ENCODE data around the gene CACNA1C. TPM values are rescaled to one million over a fixed set of nuclear protein-coding genes. Genes with fewer than 3 reads are reported as not detected.

The CACNA1C gene
- total RNA-seq: 10 to 100 TPM in 2 of 8 experiments, 1 to 10 TPM in 5, under 1 TPM in 1; 0.97 to 36.4 (median 5.1) TPM

DNA sequence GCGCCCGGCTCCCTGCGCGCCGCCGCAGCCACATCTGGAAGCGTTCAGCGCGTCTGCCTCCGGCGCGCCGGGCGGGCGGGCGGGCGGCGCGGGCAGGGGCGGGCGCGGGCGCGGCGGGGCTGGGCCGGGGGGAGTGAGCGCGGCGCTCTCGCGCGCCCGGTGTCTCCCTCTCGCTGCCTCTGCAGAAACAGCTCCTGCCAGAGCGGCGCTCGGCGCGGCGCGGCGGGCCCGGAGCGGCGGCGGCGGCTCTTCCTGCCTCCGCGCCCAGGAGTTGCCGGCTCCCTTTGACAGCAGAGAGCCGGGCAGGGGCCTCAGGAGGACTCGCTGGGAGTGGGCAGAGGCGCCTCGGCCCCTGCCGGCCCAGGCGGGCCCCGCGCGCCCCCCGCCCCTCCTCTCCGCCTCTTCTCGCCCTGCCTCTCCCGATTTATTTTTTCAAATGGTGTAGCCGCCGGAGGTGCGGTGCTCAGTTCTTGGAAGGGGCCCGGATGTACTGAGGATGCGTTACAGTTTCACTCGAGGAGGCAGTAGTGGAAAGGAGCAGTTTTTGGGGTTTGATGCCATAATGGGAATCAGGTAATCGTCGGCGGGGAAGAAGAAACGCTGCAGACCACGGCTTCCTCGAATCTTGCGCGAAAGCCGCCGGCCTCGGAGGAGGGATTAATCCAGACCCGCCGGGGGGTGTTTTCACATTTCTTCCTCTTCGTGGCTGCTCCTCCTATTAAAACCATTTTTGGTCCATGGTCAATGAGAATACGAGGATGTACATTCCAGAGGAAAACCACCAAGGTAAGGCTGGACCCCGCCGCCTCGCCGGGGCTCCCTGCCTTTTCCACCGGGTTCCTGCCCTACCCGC, at the start of gene CACNA1C:
CACNA1C (plus strand) TSS at position 162 of the 853 bp plus-strand sequence; CDS start at position 738, 576 bp downstream.
- ATAC-seq (replicated peaks in 6 of 8): peak; percentile 65 to 80 (median 76)
- WGBS, 10 experiments: 0% methylated on average over 1 to 10 of the region's 90 CpGs; no CpG with 5 or more reads in 6 of the 10 experiments
- H3K27ac ChIP-seq: peak within 1 kb of the TSS; percentile 68 to 69
- H3K4me3 ChIP-seq: peak within 1 kb of the TSS; percentile 50 to 77 (median 53)
- peaks cover 3 to 5% of the 10 kb centered on the region in 2 donors for H3K4me1 ChIP-seq (replicated peaks in 1 of 2)
- in situ Hi-C loops (cut with MboI; ENCODE audit: low pct_unique_long_range_greater_than_20kb in 2 of 9, low sequenced_read_pairs in 9 of 9, unreplicated experiment in 9 of 9): loop anchor here in 2 of 9 experiments (25.0 kb wide), 2 partner anchors 209 to 534 kb away; no protein-coding TSS in a partner anchor

DNA sequence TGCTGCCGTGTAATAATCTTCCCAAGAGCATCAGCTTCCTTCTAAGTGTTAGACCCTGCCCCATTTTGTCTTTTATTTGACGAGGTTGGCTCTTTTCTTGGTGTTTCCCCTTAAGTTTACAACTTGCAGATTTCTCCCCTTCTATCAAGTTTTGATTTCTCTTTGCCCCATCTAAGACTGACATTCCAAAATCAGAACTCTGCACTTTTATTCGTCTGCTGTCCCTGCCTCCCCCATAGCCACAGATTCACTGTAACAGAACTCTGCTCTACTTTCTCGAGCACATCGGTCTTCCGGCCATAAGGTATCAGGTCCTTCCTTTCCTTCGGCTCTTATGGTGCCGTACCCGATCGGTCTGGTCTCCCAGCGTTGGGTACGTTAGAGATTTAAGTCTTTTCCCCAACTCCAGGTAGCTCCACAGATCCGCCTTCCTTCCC, 49.1 kb upstream of the CACNA1C start:
- peak in 5 of 8 experiments; percentile 5 to 37 (median 35) for ATAC-seq (replicated peaks in 6 of 8)
- Histone ChIP-seq H3K4me3 (peak overlapping the region; percentile 73 to 98 (median 93)), H3K4me1 (replicated peaks in 1 of 2) (peaks cover 14 to 23% of the 10 kb centered on the region in 2 donors), H3K27ac (peak overlapping the region; percentile 89 to 94)
- in situ Hi-C loops (cut with MboI; ENCODE audit: low pct_unique_long_range_greater_than_20kb in 2 of 9, low sequenced_read_pairs in 9 of 9, unreplicated experiment in 9 of 9): no loop called here
- 0 to 2% (median 0%) methylated on average over 2 to 10 of the region's 13 CpGs for WGBS, 10 experiments

DNA sequence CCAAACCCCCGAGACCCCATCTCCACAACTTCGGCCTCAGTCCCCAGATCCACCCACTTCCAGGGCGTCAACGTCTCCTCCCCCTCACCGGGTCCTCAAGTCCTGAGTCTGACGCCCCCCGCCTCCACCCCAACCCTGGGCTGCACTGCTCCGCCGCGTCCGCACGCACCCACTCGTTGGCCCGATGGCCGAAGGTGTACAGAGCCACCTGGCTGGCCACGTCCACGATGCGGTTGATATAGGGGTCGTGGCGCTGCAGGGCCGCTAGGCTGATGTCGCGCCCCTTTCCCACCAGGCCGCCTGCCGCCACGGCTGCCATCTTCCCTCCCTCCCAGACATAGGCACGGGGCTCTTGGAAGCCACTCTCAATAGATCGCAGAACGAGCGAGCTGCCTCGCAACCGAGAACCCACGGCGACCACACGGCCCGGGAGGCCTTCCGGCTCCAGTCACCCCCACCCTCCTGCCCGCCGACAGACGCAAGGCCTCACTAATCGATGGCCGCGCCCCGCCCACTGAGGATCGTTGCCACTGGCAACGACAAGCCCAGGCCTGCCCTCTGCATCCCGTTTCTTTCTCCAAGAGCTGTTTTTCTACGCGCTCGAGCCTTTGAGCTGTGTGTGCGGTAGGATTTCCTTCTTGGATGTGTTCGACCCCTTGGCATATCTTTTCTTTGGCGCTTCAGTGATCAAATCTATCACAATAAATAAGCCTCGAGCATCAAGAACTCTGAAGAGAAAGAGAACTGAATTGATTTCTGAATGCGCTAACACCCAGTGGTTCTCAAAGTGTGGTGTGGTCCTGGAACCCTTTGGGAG, 48.5 kb upstream of the CACNA1C start, which contains the start of gene DCP1B:
DCP1B (minus strand) TSS at position 345 of the 817 bp plus-strand sequence; CDS start at position 319, 26 bp downstream.
- Histone ChIP-seq H3K27ac (peak within 1 kb of the TSS; percentile 89 to 94), H3K4me1 (replicated peaks in 1 of 2) (peaks cover 14 to 23% of the 10 kb centered on the region in 2 donors), H3K4me3 (peak within 1 kb of the TSS; percentile 73 to 98 (median 93))
- in situ Hi-C loops (cut with MboI; ENCODE audit: low pct_unique_long_range_greater_than_20kb in 2 of 9, low sequenced_read_pairs in 9 of 9, unreplicated experiment in 9 of 9): no loop called here
- peak; percentile 99 to 100 (median 99) for ATAC-seq (replicated peaks in 6 of 8)
- 0 to 60% (median 13%) methylated on average over 1 to 10 of the region's 55 CpGs; no CpG with 5 or more reads in 2 of the 10 experiments for WGBS, 10 experiments

DNA sequence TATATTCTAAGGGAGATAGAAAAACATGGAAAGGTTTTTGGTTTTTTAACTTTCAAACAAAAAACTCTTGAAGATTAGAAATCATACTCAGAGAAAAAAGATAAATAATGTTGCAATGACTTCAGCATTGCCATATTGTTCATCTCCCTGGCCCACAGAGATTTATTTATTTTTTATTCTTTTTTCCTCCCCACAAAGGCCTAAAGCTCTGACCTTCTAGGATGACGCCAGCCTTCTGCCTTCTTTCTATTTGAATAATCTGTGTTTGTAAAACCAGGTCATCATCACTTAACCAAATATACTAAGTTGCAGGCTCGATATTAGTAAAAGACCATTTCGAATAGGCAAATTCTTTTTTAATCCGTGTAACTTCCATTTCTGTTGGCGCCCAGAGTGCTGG, 44.1 kb upstream of the CACNA1C start:
- no peak for ATAC-seq (replicated peaks in 6 of 8)
- 71 to 100% (median 85%) methylated on average over 2 to 5 of the region's 5 CpGs for WGBS, 10 experiments
- no peak overlapping the region for H3K27ac ChIP-seq
- in situ Hi-C loops (cut with MboI; ENCODE audit: low pct_unique_long_range_greater_than_20kb in 2 of 9, low sequenced_read_pairs in 9 of 9, unreplicated experiment in 9 of 9): no loop called here
- H3K4me1 ChIP-seq (replicated peaks in 1 of 2): peaks cover 26 to 30% of the 10 kb centered on the region in 2 donors
- no peak overlapping the region for H3K4me3 ChIP-seq

DNA sequence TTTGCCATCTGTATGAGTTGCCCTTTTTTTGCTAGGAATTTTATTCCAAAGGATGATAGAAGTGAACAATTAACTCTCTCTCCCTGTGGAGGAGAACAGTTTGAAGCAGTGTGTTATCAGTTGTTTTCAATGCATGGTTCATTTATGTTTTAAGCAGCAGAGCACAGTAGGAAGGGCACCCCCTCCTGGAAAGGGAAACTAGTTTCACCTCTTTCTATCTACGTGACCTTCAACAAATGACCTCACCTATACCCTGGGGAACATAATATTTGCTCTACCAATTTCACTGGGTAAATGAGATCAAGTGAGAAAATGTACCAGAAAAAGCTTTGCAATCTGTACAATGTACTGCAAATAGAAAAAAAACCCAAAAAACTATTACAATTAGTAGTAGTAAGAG, 43.2 kb upstream of the CACNA1C start:
- WGBS, 10 experiments: 44 to 100% (median 75%) methylated on average over 1 of the region's 1 CpG; no CpG with 5 or more reads in 2 of the 10 experiments
- ATAC-seq (replicated peaks in 6 of 8): no peak

DNA sequence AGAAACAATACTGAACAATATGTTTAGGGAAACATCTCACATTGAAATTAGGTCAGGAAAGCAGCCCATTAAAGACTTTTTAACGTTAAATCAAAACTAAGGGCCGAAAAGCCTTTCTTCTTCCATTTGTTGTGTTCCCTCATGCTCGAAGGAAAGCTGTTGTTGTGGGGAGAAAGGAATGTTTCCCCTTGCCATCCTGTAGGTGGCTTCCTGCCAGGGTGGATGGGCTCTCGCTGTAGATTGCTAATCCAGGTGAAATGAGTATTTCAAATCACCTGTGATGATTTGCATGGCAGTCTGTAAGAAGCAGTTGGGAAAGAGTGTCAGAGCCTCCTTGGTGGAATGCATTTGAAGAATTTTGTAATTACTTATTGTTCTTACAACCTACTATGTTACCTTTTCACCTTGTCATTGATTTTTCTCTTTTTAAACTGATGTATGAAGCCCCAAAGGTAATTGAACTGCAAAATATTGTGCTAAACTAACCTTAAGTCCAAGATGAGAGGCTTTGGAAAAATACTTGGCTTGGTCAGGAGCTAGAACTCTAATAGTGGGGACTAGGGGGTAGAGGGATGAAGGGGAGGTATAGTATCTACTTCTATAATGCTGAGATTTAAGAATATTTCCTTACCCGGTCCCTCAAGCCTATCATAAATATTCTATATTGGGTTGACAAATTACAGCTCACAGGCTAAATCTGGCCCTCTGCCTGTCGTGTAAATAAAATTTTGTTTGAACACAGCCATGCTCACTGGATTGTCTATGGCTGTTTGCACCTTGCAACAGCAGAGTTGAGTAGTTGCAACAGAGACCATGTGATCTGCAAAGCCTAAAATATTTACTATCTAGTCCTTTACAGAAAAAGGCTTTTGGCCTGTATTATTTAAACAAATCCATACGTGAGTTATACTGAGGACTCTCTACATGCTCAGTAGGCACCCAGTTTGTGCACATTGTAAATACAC, 40.9 kb upstream of the CACNA1C start:
- in situ Hi-C loops (cut with MboI; ENCODE audit: low pct_unique_long_range_greater_than_20kb in 2 of 9, low sequenced_read_pairs in 9 of 9, unreplicated experiment in 9 of 9): no loop called here
- WGBS, 10 experiments: 39 to 100% (median 78%) methylated on average over 1 to 7 of the region's 7 CpGs
- peaks cover 28 to 30% of the 10 kb centered on the region in 2 donors for H3K4me1 ChIP-seq (replicated peaks in 1 of 2)
- peak in 1 of 8 experiments; percentile 19 for ATAC-seq (replicated peaks in 6 of 8)
- H3K4me3 ChIP-seq: no peak overlapping the region
- H3K27ac ChIP-seq: no peak overlapping the region

More for the DNA sequence above, 43.2 kb upstream of the CACNA1C start:
- H3K4me1 ChIP-seq (replicated peaks in 1 of 2): peaks cover 35 to 39% of the 10 kb centered on the region in 2 donors
- H3K4me3 ChIP-seq: no peak overlapping the region
- no peak overlapping the region for H3K27ac ChIP-seq
- in situ Hi-C loops (cut with MboI; ENCODE audit: low pct_unique_long_range_greater_than_20kb in 2 of 9, low sequenced_read_pairs in 9 of 9, unreplicated experiment in 9 of 9): no loop called here

DNA sequence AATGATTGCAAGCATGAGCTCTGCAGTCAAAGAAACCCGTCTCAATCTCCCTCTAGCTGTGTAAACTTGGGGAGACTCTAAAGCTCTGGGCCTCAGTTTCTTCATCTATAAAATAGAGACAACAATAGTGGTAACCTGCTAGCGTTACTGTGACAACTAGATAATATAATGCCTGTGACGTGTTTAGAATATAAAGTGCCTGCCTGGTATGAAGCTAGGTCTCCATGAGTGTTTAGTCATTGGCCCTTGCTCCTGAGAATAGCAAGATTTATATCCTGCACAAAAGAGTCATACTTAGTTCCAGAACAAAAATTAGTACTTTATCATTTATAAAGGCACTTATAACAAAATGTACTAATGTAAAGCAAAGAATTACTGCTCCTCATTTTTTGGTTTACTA, 39.7 kb upstream of the CACNA1C start:
- Histone ChIP-seq H3K4me1 (replicated peaks in 1 of 2) (peaks cover 36 to 38% of the 10 kb centered on the region in 2 donors), H3K4me3 (no peak overlapping the region), H3K27ac (no peak overlapping the region)
- peak in 6 of 8 experiments; percentile 24 to 88 (median 72) for ATAC-seq (replicated peaks in 6 of 8)
- in situ Hi-C loops (cut with MboI; ENCODE audit: low pct_unique_long_range_greater_than_20kb in 2 of 9, low sequenced_read_pairs in 9 of 9, unreplicated experiment in 9 of 9): no loop called here
- 17 to 100% (median 48%) methylated on average over 1 to 2 of the region's 3 CpGs; no CpG with 5 or more reads in 5 of the 10 experiments for WGBS, 10 experiments

DNA sequence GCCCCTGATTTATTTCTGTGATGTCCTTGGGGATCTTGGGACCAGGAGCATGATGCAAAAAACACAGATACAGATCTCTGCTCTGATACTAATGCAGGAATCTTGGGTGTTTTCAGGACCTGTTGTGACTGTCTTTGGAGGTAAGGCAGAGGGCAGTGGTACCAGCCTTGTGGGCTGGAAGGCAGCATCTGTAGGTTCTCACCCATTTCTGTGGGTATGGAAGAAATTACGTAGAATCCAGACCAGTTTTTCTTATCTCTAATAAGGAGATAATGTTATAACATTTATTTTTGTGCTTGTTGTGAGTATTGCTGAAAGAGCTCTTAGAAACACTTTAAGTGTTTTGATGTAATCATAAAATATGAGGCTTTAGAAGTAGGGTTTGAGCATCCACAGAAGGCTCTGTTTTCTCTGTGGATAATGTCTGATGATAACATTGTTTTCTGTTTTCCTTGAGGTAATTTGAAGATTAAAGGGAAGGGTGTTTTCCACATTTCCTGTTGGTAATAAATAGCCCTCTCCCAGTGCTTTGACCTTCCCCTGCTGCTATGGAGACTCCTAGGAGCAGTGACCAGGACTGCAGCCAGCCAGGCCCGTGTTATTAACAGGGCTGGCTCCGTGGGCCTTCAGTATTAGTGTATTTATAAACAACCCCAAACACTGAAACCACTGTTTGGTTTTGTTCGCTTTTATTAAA, 39.1 kb upstream of the CACNA1C start:
- peak overlapping the region in 1 of 2 donors; percentile 9 for H3K27ac ChIP-seq
- peak in 7 of 8 experiments; percentile 70 to 94 (median 76) for ATAC-seq (replicated peaks in 6 of 8)
- 0 to 59% (median 29%) methylated on average over 1 to 4 of the region's 4 CpGs for WGBS, 10 experiments
- H3K4me3 ChIP-seq: no peak overlapping the region
- in situ Hi-C loops (cut with MboI; ENCODE audit: low pct_unique_long_range_greater_than_20kb in 2 of 9, low sequenced_read_pairs in 9 of 9, unreplicated experiment in 9 of 9): no loop called here
- peaks cover 40 to 43% of the 10 kb centered on the region in 2 donors for H3K4me1 ChIP-seq (replicated peaks in 1 of 2)

DNA sequence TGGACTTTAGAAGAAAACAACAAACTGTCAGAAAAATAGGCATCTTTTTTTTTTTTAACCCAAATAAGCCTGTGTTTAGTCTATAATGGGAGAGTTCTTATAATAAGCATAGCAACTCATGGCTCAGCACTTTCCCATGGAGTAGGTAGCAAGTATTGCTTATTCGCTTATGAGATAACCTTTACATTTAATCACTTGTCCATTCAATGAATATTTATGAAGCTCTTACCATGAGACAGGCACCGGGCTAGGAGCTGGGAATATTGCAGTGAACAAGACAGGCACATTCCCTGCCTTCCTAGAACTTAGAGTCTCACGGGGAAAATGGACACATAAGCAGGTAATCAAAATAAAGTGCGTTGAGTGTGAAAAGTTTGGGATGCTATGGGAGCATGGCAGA, 38.6 kb upstream of the CACNA1C start:
- in situ Hi-C loops (cut with MboI; ENCODE audit: low pct_unique_long_range_greater_than_20kb in 2 of 9, low sequenced_read_pairs in 9 of 9, unreplicated experiment in 9 of 9): no loop called here
- H3K4me1 ChIP-seq (replicated peaks in 1 of 2): peaks cover 40 to 43% of the 10 kb centered on the region in 2 donors
- WGBS, 10 experiments: 68 to 100% (median 91%) methylated on average over 1 to 4 of the region's 4 CpGs
- H3K27ac ChIP-seq: no peak overlapping the region
- no peak overlapping the region for H3K4me3 ChIP-seq
- peak in 5 of 8 experiments; percentile 5 to 75 (median 57) for ATAC-seq (replicated peaks in 6 of 8)

DNA sequence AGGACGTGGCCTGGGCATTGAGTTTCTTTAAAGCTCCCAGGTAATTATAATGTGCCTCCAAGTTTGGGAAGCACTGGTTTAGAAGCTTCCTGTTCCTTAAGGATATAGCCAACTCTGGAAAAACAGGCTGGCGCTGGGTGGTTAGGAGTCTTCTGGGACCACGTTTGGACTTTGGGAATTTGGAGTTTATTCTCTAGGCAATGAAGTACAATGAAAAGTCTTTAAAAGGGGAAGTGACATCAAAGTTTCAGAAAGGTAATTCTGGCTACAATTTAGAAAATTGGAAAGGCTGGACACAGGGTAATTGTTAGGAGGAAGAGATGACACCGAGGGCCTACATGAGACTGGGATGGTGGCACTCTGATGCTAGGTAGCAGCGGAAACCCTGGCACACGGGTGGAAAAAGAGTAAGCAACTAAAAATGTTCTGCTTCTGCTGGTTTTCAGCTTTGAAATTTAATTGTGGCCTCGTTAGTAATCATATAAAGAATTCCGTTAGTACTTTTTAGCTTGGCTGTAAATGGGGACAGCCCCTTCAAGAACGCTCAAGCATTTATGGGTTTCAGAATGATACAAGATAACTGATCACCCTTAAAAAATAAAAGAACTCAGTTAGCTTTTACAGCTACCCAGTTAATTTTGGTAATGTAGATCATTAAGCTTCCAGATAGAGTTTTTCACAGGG, 35.8 kb upstream of the CACNA1C start:
- Histone ChIP-seq H3K4me1 (replicated peaks in 1 of 2) (peaks cover 38 to 43% of the 10 kb centered on the region in 2 donors), H3K27ac (no peak overlapping the region), H3K4me3 (no peak overlapping the region)
- WGBS, 10 experiments: 52 to 100% (median 92%) methylated on average over 1 to 9 of the region's 9 CpGs; no CpG with 5 or more reads in 1 of the 10 experiments
- no peak for ATAC-seq (replicated peaks in 6 of 8)
- in situ Hi-C loops (cut with MboI; ENCODE audit: low pct_unique_long_range_greater_than_20kb in 2 of 9, low sequenced_read_pairs in 9 of 9, unreplicated experiment in 9 of 9): no loop called here
